Gastroesophageal sphincter (tissue), 3 donors: ENCODE measurements around the gene PRR15L.

Experiments
- EP300 ChIP-seq: sonication (generic); formaldehyde crosslinking; IDR thresholded peaks from one replicate; pipeline ENCODE4 v1.6.1; 2017; ENCODE audit warnings: antibody characterized with exemption, mild to moderate bottlenecking
- POLR2A ChIP-seq, 2 donors: fragments of 450-650 bp; IDR thresholded peaks; one replicate each; pipeline ENCODE4 v1.6.1; 2017; ENCODE audit warnings: antibody characterized with exemption in 2 of 2, mild to moderate bottlenecking in 2 of 2, moderate library complexity in 1 of 2
- POLR2AphosphoS5 ChIP-seq: sonication (generic); formaldehyde crosslinking; IDR thresholded peaks from one replicate; pipeline ENCODE4 v1.6.1; 2017; ENCODE audit warnings: antibody characterized with exemption
- TF ChIP-seq, protein P1 (sequence below), 4 experiments: fragments of 200-600 bp in 2 of 4; fragments of 450-650 bp in 2 of 4; sonication (generic) in 1 of 4; IDR thresholded peaks; one replicate each; pipeline ENCODE4 v1.5.1; 2017 to 2019; ENCODE audit warnings: antibody characterized with exemption in 4 of 4, mild to moderate bottlenecking in 2 of 4, moderate library complexity in 2 of 4

DNA sequence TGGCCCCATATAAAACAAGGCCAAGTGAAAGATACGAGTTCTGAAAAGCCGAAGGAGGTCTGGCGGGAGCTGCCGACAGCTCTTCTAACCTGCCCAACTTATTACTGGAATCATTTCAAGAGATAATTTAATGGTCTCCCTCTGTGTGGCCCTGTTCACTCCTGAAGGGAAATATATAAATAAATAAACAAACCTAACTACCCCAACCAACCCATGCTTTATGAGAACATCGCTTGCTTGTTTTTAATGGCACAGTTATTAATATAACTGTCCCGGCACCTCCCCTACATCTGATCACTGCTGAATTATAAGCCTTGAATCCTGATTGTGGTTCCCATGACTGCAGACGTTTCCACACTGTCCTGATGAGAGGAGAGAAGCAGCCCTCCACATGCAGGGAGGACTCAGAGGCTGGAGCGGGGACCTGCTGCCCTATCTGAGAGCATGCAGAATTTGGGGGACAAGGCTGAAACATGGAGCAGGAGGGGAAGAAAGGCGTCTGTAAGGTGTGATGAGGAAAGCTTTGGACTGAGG lies 35.4 kb upstream of the PRR15L start:
- TF ChIP-seq, protein P1, sequence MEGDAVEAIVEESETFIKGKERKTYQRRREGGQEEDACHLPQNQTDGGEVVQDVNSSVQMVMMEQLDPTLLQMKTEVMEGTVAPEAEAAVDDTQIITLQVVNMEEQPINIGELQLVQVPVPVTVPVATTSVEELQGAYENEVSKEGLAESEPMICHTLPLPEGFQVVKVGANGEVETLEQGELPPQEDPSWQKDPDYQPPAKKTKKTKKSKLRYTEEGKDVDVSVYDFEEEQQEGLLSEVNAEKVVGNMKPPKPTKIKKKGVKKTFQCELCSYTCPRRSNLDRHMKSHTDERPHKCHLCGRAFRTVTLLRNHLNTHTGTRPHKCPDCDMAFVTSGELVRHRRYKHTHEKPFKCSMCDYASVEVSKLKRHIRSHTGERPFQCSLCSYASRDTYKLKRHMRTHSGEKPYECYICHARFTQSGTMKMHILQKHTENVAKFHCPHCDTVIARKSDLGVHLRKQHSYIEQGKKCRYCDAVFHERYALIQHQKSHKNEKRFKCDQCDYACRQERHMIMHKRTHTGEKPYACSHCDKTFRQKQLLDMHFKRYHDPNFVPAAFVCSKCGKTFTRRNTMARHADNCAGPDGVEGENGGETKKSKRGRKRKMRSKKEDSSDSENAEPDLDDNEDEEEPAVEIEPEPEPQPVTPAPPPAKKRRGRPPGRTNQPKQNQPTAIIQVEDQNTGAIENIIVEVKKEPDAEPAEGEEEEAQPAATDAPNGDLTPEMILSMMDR (IDR thresholded peaks at IDR 0.05): no peak
- TF ChIP-seq POLR2A (IDR thresholded peaks at IDR 0.05) (no peak), POLR2AphosphoS5 (no peak), EP300 (no peak)
